Lower leg skin (tissue), 3 donors: ENCODE results near the gene FGG.

Experiments
- POLR2A ChIP-seq, 2 donors: fragments of 450-650 bp; IDR thresholded peaks; one replicate each; pipeline ENCODE4 v1.6.1; 2016 to 2017; ENCODE audit warnings: antibody characterized with exemption in 2 of 2, mild to moderate bottlenecking in 1 of 2, moderate library complexity in 1 of 2
- TF ChIP-seq, protein P1 (sequence below), 3 donors: fragments of 450-650 bp; IDR thresholded peaks; one replicate each; pipeline ENCODE4 v1.5.1; 2016; ENCODE audit warnings: antibody characterized with exemption in 3 of 3, mild to moderate bottlenecking in 3 of 3, moderate library complexity in 2 of 3

DNA sequence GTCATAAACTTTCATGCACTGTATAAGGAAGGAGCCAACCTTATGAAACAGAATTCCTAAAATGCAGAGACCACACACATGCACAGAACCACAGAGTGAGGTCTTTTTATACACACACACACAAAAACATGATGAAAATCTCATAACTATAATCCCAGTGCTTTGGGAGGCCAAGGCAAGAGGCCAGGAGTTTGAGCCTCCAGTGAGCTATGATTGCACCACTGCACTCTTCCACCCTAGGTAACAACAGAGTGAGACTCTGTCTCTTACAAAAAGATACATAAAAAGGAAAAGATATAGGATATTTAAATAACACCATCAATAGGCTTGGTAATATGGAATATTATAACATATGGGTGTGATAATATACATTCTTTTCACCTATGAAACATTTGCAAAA lies 32.5 kb downstream of the FGG start:
- TF ChIP-seq, protein P1, sequence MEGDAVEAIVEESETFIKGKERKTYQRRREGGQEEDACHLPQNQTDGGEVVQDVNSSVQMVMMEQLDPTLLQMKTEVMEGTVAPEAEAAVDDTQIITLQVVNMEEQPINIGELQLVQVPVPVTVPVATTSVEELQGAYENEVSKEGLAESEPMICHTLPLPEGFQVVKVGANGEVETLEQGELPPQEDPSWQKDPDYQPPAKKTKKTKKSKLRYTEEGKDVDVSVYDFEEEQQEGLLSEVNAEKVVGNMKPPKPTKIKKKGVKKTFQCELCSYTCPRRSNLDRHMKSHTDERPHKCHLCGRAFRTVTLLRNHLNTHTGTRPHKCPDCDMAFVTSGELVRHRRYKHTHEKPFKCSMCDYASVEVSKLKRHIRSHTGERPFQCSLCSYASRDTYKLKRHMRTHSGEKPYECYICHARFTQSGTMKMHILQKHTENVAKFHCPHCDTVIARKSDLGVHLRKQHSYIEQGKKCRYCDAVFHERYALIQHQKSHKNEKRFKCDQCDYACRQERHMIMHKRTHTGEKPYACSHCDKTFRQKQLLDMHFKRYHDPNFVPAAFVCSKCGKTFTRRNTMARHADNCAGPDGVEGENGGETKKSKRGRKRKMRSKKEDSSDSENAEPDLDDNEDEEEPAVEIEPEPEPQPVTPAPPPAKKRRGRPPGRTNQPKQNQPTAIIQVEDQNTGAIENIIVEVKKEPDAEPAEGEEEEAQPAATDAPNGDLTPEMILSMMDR (IDR thresholded peaks at IDR 0.05) = no peak
- TF ChIP-seq POLR2A (IDR thresholded peaks at IDR 0.05) = no peak
